Motor neuron (in vitro differentiated cells): Measurements from ENCODE around the gene BRIX1. TPM values are rescaled to one million over a fixed set of nuclear protein-coding genes. Genes with fewer than 3 reads are reported as not detected.

Experiments
- ATAC-seq, 8 experiments: fragments of 200-7000 bp; cut with Tn5 transposase; replicated peaks in 6 of 8; 2 replicates each; pipeline ENCODE4 v1.8.0; 2021; ENCODE audit warnings: mild to moderate bottlenecking in 8 of 8, moderate library complexity in 8 of 8
- H3K27ac ChIP-seq, 2 donors: fragments of 250-450 bp; sonication (Bioruptor Pico); 2 replicates each; pipeline ENCODE4 v1.9.0; 2021; ENCODE audit warnings: antibody characterized with exemption in 2 of 2, mild to moderate bottlenecking in 2 of 2, moderate library complexity in 1 of 2
- H3K4me1 ChIP-seq, 2 donors: fragments of 250-450 bp; sonication (Bioruptor Pico); replicated peaks in 1 of 2; 2 replicates each; pipeline ENCODE4 v1.6.1; 2021; ENCODE audit warnings: antibody characterized with exemption in 2 of 2, mild to moderate bottlenecking in 2 of 2, moderate library complexity in 1 of 2
- H3K4me3 ChIP-seq, 5 donors: fragments of 250-450 bp; sonication (Bioruptor Pico); 2 replicates each; pipeline ENCODE4 v1.9.0; 2021; ENCODE audit warnings: antibody characterized with exemption in 5 of 5, mild to moderate bottlenecking in 5 of 5, moderate library complexity in 4 of 5
- WGBS, 10 experiments: fragments of 450-650 bp; shearing (Covaris generic); methylation state at CpG; one replicate each; pipeline ENCODE4 v1.0.0; 2022; 5-methylcytosine and 5-hydroxymethylcytosine counted together
- in situ Hi-C, 9 experiments: fragments of 400-800 bp; cut with MboI; loops; one replicate each; pipeline ENCODE4 v1.15.0; 2021; ENCODE audit warnings: low sequenced_read_pairs in 9 of 9, low pct_unique_long_range_greater_than_20kb in 2 of 9; ENCODE audit not compliant: unreplicated experiment in 9 of 9
- total RNA-seq, 8 experiments: library from RNA; unstranded; fragments of 300-600 nt; gene quantifications; 2 replicates each; pipeline versions ENCODE4 v1.2.3 to v1.2.4, GENCODE V29; 2022

Gene BRIX1
- total RNA-seq, 8 experiments from 2014 or later = 28.6 to 57.1 (median 44.1) TPM

DNA sequence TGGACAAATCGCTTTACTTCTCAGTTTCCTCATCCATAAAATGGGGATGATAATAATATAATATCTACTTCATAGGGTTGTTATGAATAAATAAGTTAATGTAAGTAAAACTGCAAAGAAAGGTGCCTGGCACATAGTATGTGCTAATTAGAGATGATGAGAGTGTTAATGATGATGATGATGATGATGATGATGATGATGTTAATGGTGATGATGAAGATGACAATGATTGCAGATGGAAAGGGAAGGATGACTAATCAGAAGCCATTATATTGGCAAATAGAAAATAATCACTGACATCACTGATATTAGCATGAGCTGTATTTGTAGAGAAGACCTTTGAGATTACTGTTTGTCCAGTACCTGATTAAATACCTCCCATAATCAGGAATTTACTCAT, 20.8 kb upstream of the BRIX1 start:
- no peak for ATAC-seq
- Histone ChIP-seq H3K27ac (no peak overlapping the region), H3K4me1 (no peaks in the 10 kb centered on the region), H3K4me3 (no peak overlapping the region)
- in situ Hi-C loops = loop anchor here in 4 of 9 experiments (10.0 to 25.0 kb wide), 3 partner anchors 382 to 420 kb away; no protein-coding TSS in a partner anchor
- WGBS, 10 experiments = 80 to 100% (median 100%) methylated on average over 1 of the region's 1 CpG; no CpG with 5 or more reads in 3 of the 10 experiments

DNA sequence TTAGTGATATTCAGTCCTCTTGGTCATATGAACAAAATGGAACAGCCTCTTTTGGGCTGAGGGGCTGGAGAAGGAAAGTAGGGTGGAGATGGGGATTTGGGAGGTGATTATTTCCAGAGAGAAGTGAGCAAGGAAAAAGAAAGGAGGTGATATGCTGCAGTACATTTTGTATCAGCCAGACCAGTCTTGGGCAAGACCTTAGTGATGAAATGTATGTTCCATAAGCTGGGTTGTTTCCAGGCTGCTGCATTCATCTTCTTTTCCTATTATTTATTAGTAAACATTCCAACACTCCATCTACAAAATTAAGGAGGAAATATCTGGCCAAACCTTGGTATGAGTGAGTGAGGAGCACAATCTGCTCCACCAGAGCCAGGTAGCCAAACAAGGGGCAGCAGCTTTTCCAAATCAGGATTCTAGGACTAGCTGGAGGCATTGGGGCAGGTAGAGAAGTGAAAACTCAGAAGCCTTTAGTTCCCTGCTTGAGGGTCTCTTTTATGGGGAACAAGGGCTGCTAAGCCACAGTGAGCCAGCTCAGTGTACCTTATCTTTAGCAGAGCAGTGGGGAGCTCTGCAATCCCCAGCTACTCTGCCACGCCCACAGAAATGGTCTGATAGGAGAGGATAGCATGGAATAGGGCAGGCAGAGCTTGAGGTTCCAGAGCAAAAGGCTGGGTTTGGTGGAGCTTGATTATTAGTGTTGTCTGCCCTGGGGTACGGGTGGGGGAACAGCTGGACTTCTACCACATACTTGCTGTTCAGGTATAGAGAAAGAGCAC, 19.7 kb upstream of the BRIX1 start:
- Histone ChIP-seq H3K4me1 (no peaks in the 10 kb centered on the region), H3K27ac (no peak overlapping the region), H3K4me3 (no peak overlapping the region)
- ATAC-seq = no peak
- 40 to 100% (median 84%) methylated on average over 1 to 2 of the region's 2 CpGs; no CpG with 5 or more reads in 4 of the 10 experiments for WGBS, 10 experiments
- in situ Hi-C loops = loop anchor here in 4 of 9 experiments (10.0 to 25.0 kb wide), 3 partner anchors 384 to 421 kb away; no protein-coding TSS in a partner anchor

DNA sequence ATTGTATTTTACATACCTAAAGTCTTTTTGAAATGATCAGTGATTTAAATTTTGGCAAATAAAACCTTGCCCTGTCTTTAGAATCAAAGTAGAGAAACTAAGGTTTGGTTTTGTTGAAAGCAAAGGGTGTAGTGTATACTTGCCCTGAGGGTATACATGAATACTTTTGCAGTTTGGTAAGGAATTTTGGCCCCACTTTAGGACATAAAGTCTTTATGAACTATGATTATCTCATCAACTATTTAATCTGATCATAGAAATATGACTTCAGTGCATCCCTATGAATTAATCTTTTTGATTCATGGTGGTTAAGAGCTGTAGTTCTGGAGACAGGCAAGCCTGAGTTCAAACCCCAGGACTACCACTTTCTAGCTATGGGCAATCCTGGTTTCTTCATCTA, 17.9 kb upstream of the BRIX1 start:
- Histone ChIP-seq H3K4me1 (no peaks in the 10 kb centered on the region), H3K27ac (no peak overlapping the region), H3K4me3 (no peak overlapping the region)
- in situ Hi-C loops = loop anchor here in 4 of 9 experiments (10.0 to 25.0 kb wide), 3 partner anchors 385 to 423 kb away; no protein-coding TSS in a partner anchor
- ATAC-seq = peak in 1 of 8 experiments; percentile 11

DNA sequence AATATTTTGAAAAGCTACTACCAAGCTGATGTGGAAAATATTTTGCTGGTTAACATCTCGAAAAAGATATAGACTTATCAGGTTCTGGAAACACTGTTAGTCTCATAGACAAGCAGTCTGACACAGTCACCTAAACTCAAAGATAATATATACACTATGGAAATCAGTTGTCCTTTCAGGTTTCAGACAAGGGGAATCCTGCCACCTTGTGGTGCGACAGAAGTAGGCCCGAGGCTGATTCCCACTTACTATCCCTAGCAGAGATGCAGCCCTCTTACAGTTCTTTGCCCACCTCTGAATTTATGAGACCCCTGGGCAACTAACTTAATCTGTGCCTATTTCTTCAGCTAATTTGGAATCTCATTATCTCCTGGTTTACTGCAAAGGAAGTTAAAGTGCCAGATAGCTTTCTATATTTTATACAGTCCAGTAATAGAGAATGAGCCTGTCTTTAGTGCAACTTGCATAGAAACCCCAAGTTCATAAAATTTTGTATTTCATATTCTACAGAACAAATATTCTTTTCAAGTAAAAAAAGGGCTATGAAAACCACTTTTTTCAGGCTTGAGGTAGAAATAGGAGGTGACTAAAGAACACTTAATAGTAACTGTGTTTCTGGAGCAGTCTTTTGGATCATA, 17.1 kb upstream of the BRIX1 start:
- ATAC-seq = peak; percentile 81 to 98 (median 94)

DNA sequence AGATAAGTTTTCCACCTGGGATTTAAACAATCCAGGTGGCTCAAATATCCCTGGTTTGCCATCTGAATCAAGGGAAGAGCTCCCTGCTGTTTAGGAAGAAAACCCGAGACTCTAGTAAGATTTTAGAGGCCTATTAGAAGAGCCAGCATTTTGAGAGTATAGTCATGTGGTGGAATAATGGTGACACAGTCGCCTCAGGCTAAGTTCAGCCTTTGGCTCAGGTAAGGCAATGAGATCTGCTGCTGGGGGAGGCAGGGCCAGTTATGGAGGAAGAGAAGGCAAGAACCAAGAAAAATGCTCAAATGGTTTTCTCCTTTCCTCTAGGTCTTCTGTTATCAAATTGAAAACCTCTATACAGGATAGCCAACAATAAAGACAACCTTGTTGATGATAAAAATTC, 16.4 kb upstream of the BRIX1 start:
- ATAC-seq = no peak
- in situ Hi-C loops = loop anchor here in 4 of 9 experiments (10.0 to 25.0 kb wide), 3 partner anchors 387 to 424 kb away; no protein-coding TSS in a partner anchor
- Histone ChIP-seq H3K27ac (no peak overlapping the region), H3K4me1 (no peaks in the 10 kb centered on the region), H3K4me3 (no peak overlapping the region)
- WGBS, 10 experiments = 57 to 100% (median 71%) methylated on average over 1 to 2 of the region's 2 CpGs; no CpG with 5 or more reads in 3 of the 10 experiments

More for the DNA sequence above, 17.1 kb upstream of the BRIX1 start:
- Histone ChIP-seq H3K4me1 (no peaks in the 10 kb centered on the region), H3K4me3 (no peak overlapping the region), H3K27ac (no peak overlapping the region)
- in situ Hi-C loops = loop anchor here in 4 of 9 experiments (10.0 to 25.0 kb wide), 3 partner anchors 386 to 424 kb away; no protein-coding TSS in a partner anchor
- 0% methylated on average over 1 to 3 of the region's 3 CpGs; no CpG with 5 or more reads in 1 of the 10 experiments for WGBS, 10 experiments

DNA sequence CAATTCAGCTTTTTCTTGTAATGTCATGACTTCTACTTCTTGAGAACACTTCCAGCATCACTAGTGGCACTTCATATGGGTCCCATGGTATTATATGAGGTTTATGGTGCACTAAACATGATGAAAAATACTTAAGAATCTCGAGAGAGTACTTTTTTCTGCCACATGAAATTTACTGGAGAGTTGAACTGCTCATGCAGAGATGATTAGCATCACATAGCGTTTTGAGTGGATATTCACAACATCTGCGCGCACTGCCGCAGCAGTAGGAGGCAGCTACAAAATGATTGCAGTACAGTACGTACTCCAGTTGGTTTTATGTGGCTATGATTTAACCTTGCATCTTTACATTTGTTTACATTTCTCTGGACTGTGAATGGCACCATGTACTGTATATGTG, 14.9 kb upstream of the BRIX1 start:
- Histone ChIP-seq H3K4me1 (no peaks in the 10 kb centered on the region), H3K27ac (no peak overlapping the region), H3K4me3 (no peak overlapping the region)
- ATAC-seq = peak in 1 of 8 experiments; percentile 49
- in situ Hi-C loops = loop anchor here in 4 of 9 experiments (10.0 to 25.0 kb wide), 3 partner anchors 388 to 416 kb away; no protein-coding TSS in a partner anchor
- WGBS, 10 experiments = 65 to 100% (median 92%) methylated on average over 1 to 6 of the region's 6 CpGs; no CpG with 5 or more reads in 1 of the 10 experiments

DNA sequence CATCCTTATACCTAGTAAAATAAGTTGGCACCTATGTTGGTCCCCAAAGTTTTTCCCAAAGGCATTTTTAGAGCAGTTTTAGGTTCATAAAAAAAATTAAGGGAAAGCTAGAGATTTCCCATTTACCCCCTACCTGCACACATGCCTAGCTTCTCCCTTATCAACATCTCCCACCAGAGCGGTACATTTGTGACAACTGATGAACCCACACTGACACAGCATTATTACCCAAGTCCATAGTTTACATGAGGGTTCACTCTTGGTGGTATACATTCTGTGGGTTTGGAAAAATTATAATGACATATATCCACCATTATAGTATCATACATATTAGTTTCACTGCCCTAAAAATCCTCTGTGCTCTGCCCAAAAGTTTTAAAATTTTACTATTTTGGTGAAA, 12.3 kb upstream of the BRIX1 start:
- Histone ChIP-seq H3K27ac (no peak overlapping the region), H3K4me1 (no peaks in the 10 kb centered on the region), H3K4me3 (no peak overlapping the region)
- 86 to 100% (median 100%) methylated on average over 1 of the region's 1 CpG; no CpG with 5 or more reads in 7 of the 10 experiments for WGBS, 10 experiments
- ATAC-seq = no peak
- in situ Hi-C loops = loop anchor here in 4 of 9 experiments (10.0 to 25.0 kb wide), 3 partner anchors 391 to 418 kb away; no protein-coding TSS in a partner anchor

DNA sequence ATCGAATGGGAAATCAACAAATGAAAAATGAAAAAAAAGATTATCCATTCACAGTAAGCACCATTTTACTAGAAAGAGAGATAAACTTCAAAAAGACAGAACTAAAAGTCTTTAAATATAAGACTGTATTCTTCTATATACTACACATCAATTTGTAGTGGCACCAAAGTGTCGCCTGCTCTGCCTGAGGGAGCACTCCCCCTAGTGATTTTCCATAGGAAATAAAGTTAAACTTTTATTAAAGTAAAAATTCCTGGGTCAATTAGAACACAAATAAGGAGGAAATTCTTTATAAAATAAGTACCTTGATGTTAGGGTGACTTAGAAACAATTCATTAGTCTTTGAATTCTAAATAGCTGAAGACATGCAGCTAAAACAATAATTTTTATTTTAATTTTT, 9.9 kb upstream of the BRIX1 start:
- 63 to 100% (median 96%) methylated on average over 1 to 2 of the region's 2 CpGs for WGBS, 10 experiments
- no peak overlapping the region for H3K27ac ChIP-seq
- H3K4me1 ChIP-seq = no peaks in the 10 kb centered on the region
- peak in 1 of 8 experiments; percentile 16 for ATAC-seq
- in situ Hi-C loops = loop anchor here in 4 of 9 experiments (10.0 to 25.0 kb wide), 3 partner anchors 393 to 421 kb away; no protein-coding TSS in a partner anchor
- H3K4me3 ChIP-seq = no peak overlapping the region

DNA sequence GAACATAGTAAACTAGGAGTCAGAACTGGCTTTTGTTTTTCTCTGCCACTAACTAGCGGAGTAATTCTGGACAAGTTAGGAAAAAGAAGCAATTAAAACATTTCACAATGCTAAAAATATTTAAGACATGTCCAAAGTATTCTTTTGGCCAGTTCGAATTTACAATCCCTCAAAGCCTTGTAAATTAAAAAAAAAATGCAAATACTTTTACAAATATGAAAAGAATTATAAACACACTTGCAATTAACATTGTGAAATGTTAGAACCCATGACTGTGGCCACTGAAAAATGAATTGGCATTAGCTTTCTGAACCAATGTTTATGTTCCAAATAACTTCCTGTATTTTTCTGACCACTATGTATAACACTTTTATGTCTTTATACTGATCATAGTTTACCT, 2.4 kb upstream of the BRIX1 start:
- H3K4me1 ChIP-seq = peaks cover 6 to 19% of the 10 kb centered on the region in 2 donors
- 20 to 100% (median 85%) methylated on average over 1 to 2 of the region's 2 CpGs for WGBS, 10 experiments
- H3K4me3 ChIP-seq = no peak overlapping the region
- in situ Hi-C loops = loop anchor here in 3 of 9 experiments (25.0 kb wide), 2 partner anchors 401 to 426 kb away; no protein-coding TSS in a partner anchor
- no peak overlapping the region for H3K27ac ChIP-seq
- ATAC-seq = no peak

DNA sequence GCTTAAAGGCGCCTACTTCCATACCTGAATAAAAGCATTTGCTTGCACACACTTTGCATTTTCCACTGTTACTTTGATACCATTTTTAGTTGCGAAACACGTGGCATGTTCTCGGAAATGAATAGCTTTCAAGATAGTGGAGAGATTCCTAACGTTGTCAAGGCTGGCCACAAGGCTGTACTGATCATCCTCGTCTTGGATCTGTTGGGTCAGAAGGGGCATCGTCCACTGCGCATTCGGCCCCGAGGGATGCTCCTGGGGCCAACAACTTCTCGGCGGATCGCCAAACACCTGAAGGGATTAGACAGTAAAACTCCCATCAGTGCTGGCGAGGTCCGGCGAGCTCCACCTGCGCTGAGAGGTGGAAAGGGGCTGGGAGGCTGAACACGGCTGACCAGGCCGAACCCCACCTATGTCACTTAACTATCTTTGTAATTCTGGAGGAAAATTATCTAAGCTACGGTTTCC, 806 bp upstream of the BRIX1 start:
- WGBS, 10 experiments = 0 to 1% (median 0%) methylated on average over 1 to 18 of the region's 20 CpGs
- H3K4me3 ChIP-seq = peak overlapping the region; percentile 85 to 99 (median 91)
- peak; percentile 3 to 16 (median 10) for ATAC-seq
- peaks cover 6 to 19% of the 10 kb centered on the region in 2 donors for H3K4me1 ChIP-seq
- in situ Hi-C loops = loop anchor here in 3 of 9 experiments (25.0 kb wide), 2 partner anchors 402 to 427 kb away; no protein-coding TSS in a partner anchor
- peak overlapping the region; percentile 81 to 96 for H3K27ac ChIP-seq

DNA sequence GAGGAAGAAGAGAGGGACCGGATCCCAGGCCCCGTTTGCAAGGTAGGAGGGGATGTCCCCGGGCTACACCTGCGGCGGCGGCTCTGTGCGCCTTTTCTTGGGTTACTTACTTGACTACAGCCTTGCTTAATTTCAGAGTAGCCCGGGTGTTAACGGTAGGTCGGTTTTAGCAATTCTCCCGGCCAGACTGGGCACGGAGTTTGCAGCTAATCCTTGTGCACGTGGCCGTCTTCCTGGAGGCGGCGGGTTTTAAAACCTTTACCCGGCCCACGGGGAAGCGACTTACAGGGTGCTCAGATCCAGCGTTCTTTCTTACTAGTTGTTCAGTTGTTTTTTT, 313 bp downstream of the BRIX1 start:
- Histone ChIP-seq H3K4me1 (peaks cover 6 to 19% of the 10 kb centered on the region in 2 donors), H3K4me3 (peak overlapping the region; percentile 85 to 99 (median 91)), H3K27ac (peak overlapping the region; percentile 86 to 96)
- in situ Hi-C loops = loop anchor here in 3 of 9 experiments (25.0 kb wide), 2 partner anchors 404 to 429 kb away; no protein-coding TSS in a partner anchor
- WGBS, 10 experiments = 0 to 2% (median 0%) methylated on average over 2 to 20 of the region's 20 CpGs; no CpG with 5 or more reads in 2 of the 10 experiments
- peak in 4 of 8 experiments; percentile 1 to 5 (median 3) for ATAC-seq

DNA sequence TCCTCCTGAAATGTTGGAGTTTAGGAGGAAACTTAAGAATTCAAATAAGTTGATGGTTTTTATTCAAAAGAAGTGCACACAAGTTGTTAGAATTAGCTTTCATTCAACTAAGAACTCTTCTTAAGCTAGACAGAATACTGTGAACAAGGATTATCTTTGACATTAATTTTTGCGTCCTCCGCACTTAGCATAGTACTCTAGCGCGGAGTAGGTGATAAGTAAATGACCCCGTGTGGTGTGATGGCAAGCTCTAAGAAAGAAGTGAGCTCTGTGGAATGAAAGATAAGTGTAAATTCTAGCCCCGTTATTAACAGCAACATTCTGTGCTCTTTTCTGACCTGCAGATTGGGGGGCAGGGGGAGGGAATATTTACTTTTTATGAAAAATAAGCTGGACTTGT, 1.0 kb downstream of the BRIX1 start:
- no peak for ATAC-seq

More for the DNA sequence above, 1.0 kb downstream of the BRIX1 start:
- peaks cover 6 to 19% of the 10 kb centered on the region in 2 donors for H3K4me1 ChIP-seq
- peak overlapping the region; percentile 85 to 99 (median 91) for H3K4me3 ChIP-seq
- in situ Hi-C loops = loop anchor here in 3 of 9 experiments (25.0 kb wide), 2 partner anchors 404 to 429 kb away; no protein-coding TSS in a partner anchor
- WGBS, 10 experiments = 0 to 50% (median 11%) methylated on average over 1 to 6 of the region's 6 CpGs; no CpG with 5 or more reads in 1 of the 10 experiments
- H3K27ac ChIP-seq = no peak overlapping the region
